Mucosa of gallbladder (tissue), 1 donor: ENCODE results near the gene ST3GAL3. TPM values are rescaled to one million over a fixed set of nuclear protein-coding genes. Genes with fewer than 3 reads are reported as not detected.
"Not testable (repeated sequence)": the region's sequence is repeated elsewhere in the genome, so short reads cannot be mapped to it uniquely, and the experiment has no call there.

Source experiments
- DNase-seq: peaks from one replicate; pipeline ENCODE4 v3.0.0-alpha.2; 2020; ENCODE audit warnings: low spot score
- total RNA-seq: library from RNA; stranded (reverse); gene quantifications from one replicate; pipeline ENCODE4 v1.2.1, GENCODE V29; 2021
- donor health status: DM: no; HTN: no; CAD: no.

ST3GAL3 gene
- total RNA-seq, 1 donor from 2014 or later = 17.4 TPM

- DNase-seq = no peak
These were observed 112.0 kb downstream of the ST3GAL3 start for GRCh38 chr1:43819357-43819756.

- DNase-seq = no peak
These were observed 114.1 kb downstream of the ST3GAL3 start for GRCh38 chr1:43821471-43821870.

GRCh38 chr1:43822040-43822690 is 114.8 kb downstream of the ST3GAL3 start:
- DNase-seq = peak; percentile 37

- DNase-seq = no peak
These were observed 117.5 kb downstream of the ST3GAL3 start for GRCh38 chr1:43824795-43825194.

- DNase-seq = no peak
These were observed 121.2 kb downstream of the ST3GAL3 start for GRCh38 chr1:43828574-43828973.

GRCh38 chr1:43830802-43831201 is 123.5 kb downstream of the ST3GAL3 start:
- DNase-seq = no peak

- DNase-seq = no peak
These were observed 124.5 kb downstream of the ST3GAL3 start for GRCh38 chr1:43831851-43832250.

GRCh38 chr1:43832255-43832654 is 124.9 kb downstream of the ST3GAL3 start:
- no peak for DNase-seq

DNA sequence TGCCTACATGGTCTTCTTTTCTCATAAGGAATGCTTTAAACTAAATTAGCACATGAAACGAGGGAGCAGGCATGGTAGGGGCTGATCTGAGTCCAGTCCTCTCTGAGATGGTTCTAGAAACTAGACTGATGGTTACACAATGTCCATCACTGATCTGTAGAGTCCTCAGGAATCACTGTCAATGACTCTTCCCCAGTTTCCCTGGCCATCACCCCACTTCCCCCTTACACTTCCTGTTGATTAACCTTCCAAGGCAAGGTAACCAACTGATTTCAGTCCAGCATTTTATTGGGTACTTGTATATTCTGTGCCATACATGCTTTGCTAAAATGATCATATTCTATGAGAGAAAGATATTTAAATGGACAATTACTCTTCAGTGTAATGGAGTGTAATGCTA is 125.7 kb downstream of the ST3GAL3 start:
- no peak for DNase-seq

DNA sequence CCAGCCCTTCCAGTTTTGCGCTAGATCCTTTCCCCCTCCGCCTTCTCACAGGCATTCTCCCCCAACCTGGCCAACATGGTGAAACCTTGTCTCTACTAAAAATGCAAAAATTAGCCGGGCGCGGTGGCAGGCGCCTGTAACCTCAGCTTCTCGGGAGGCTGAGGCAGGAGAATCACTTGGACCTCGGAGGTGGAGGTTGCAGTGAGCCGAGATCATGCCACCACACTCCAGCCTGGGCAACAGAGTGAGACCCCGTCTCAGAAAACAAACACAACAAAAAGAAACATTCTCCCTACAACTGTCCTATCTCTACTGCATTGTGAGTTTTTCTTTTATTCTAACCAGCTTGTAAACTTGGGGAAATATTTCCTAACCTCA is 126.6 kb downstream of the ST3GAL3 start:
- not testable (repeated sequence) for DNase-seq

- DNase-seq = no peak
These were observed 127.1 kb downstream of the ST3GAL3 start for GRCh38 chr1:43834280-43835081.

GRCh38 chr1:43835082-43836021 is 128.0 kb downstream of the ST3GAL3 start:
- no peak for DNase-seq

GRCh38 chr1:43836267-43836951 is 129.1 kb downstream of the ST3GAL3 start:
- DNase-seq = peak; percentile 36

- no peak for DNase-seq
These were observed 131.7 kb downstream of the ST3GAL3 start for GRCh38 chr1:43839056-43839455.

GRCh38 chr1:43841321-43842174 is 134.2 kb downstream of the ST3GAL3 start:
- no peak for DNase-seq

DNA sequence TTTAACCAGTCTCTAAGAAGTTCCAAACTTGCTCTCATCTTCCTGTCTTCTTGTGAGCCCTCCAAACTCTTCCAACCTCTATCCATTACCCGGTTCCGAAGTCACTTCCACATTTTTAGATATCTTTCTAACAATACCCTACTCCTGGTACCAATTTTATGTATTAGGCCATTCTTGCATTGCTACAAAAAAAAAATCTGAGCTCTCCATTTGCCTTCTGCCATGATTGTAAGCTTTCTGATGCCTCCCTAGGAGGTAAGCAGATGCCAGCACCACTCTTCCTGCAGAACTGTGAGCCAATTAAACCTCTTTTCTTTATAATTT is 134.8 kb downstream of the ST3GAL3 start:
- DNase-seq = no peak

GRCh38 chr1:43843684-43844083 is 136.3 kb downstream of the ST3GAL3 start:
- no peak for DNase-seq

DNA sequence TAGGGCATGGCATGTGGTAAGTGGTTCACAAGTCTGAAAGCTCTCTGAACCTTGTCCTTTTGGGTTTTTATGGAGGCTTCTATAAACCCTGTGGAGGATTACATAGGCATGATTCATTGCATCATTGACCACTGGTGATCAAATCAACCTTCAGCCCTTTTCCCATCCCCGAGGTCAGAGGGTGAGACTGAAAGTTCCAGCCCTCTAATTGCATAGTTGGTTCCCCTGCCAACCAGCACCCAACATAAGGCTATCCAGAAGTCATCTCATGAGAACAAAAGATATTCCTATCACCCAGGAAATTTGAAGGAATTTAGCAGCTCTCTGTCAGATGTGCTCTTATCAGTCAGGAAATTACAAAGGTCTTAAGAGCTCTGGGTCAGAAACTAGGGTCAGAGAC is 136.8 kb downstream of the ST3GAL3 start:
- no peak for DNase-seq

GRCh38 chr1:43847290-43847689 is 140.0 kb downstream of the ST3GAL3 start:
- DNase-seq = no peak

- no peak for DNase-seq
These were observed 140.5 kb downstream of the ST3GAL3 start for GRCh38 chr1:43847882-43848281.

DNA sequence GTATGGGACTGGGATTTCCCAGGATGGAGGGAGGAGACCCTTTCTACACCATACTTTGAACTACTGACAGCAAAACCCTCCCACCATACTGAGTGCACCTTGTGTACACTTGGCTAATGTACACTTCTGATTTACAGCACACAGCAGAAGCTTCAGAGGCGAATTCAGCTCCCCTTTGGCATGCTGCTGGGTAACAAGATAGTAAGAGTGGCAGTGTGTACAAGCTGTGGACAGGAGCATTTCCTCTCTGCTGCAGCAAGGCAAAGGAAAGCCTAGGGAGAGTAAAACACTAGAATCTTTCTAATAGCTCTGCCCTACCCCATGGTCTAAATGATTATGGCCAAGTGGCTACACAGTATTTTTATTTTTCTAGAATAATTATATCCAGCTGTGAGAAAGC is 142.3 kb downstream of the ST3GAL3 start:
- DNase-seq = no peak
